Natural killer cell treated with Interleukin-12 subunit alpha and Interleukin-12 subunit beta and Interleukin-15 and Interleukin-18, amount 100 ng/mL, for 72 hours (primary cell): ENCODE results near the gene CCDC102A. TPM values are rescaled to one million over a fixed set of nuclear protein-coding genes. Genes with fewer than 3 reads are reported as not detected.

Experiments used
- ATAC-seq, 2 donors: fragments of 150-1000 bp; cut with Tn5 transposase in 1 of 2; sonication (Bioruptor Pico), chemical (Tn5 transposase) in 1 of 2; 2 replicates each; pipeline ENCODE4 v1.10.0; 2021
- DNase-seq: peaks from one replicate; pipeline ENCODE4 v3.0.0; 2022; ENCODE audit warnings: low spot score
- H3K27ac Mint-ChIP-seq, 2 donors: 1 replicate in 1 of 2; 2 replicates in 1 of 2; pipeline ENCODE4 v1.8.0; 2022; ENCODE audit warnings: mixed read lengths in 2 of 2, mild to moderate bottlenecking in 1 of 2, moderate library complexity in 1 of 2
- H3K27me3 Mint-ChIP-seq, 2 donors: 1 replicate in 1 of 2; 2 replicates in 1 of 2; pipeline ENCODE4 v1.8.0; 2022; ENCODE audit warnings: mixed read lengths in 2 of 2
- H3K36me3 Mint-ChIP-seq: one replicate; pipeline ENCODE4 v1.8.0; 2022; ENCODE audit warnings: mixed read lengths
- H3K4me1 Mint-ChIP-seq, 2 donors: 1 replicate in 1 of 2; 2 replicates in 1 of 2; pipeline ENCODE4 v1.8.0; 2022; ENCODE audit warnings: low read depth in 2 of 2, mixed read lengths in 2 of 2, mild to moderate bottlenecking in 1 of 2
- H3K4me3 Mint-ChIP-seq: one replicate; pipeline ENCODE4 v1.8.0; 2022; ENCODE audit warnings: mixed read lengths
- H3K9me3 Mint-ChIP-seq: 2 replicates; pipeline ENCODE4 v1.8.0; 2022; ENCODE audit warnings: mixed read lengths
- total RNA-seq, 2 donors: library from RNA; stranded (reverse); gene quantifications; one replicate each; pipeline ENCODE4 v1.2.3, GENCODE V29; 2022

The CCDC102A gene
- total RNA-seq, 2 donors from 2014 or later = 13.9 to 21.5 TPM

- Mint-ChIP-seq H3K9me3 (no peaks in the 10 kb centered on the region), H3K27me3 (no peaks in the 10 kb centered on the region), H3K4me1 (peaks cover 7 to 14% of the 10 kb centered on the region in 2 donors), H3K36me3 (peaks cover 4% of the 10 kb centered on the region), H3K4me3 (no peak overlapping the region), H3K27ac (no peak overlapping the region)
- peak; percentile 45 for DNase-seq
- ATAC-seq = no peak
These were observed 20.1 kb downstream of the CCDC102A start for GRCh38 chr16:57516176-57516725.

- no peak overlapping the region for H3K4me3 Mint-ChIP-seq
- DNase-seq = peak; percentile 40
- H3K36me3 Mint-ChIP-seq = peaks cover 4% of the 10 kb centered on the region
- no peaks in the 10 kb centered on the region for H3K9me3 Mint-ChIP-seq
- H3K4me1 Mint-ChIP-seq = peaks cover 2 to 7% of the 10 kb centered on the region in 2 donors
- peak overlapping the region in 1 of 2 donors; percentile 6 for H3K27ac Mint-ChIP-seq
- no peaks in the 10 kb centered on the region for H3K27me3 Mint-ChIP-seq
- ATAC-seq = no peak
These were observed 21.4 kb downstream of the CCDC102A start for GRCh38 chr16:57514791-57515600.

- Mint-ChIP-seq H3K36me3 (peaks cover 4% of the 10 kb centered on the region), H3K4me3 (no peak overlapping the region), H3K4me1 (peaks cover 0 to 4% of the 10 kb centered on the region in 2 donors), H3K27me3 (no peaks in the 10 kb centered on the region), H3K27ac (no peak overlapping the region), H3K9me3 (no peaks in the 10 kb centered on the region)
- ATAC-seq = no peak
- no peak for DNase-seq
These were observed 22.0 kb downstream of the CCDC102A start for GRCh38 chr16:57514371-57514770.

DNA sequence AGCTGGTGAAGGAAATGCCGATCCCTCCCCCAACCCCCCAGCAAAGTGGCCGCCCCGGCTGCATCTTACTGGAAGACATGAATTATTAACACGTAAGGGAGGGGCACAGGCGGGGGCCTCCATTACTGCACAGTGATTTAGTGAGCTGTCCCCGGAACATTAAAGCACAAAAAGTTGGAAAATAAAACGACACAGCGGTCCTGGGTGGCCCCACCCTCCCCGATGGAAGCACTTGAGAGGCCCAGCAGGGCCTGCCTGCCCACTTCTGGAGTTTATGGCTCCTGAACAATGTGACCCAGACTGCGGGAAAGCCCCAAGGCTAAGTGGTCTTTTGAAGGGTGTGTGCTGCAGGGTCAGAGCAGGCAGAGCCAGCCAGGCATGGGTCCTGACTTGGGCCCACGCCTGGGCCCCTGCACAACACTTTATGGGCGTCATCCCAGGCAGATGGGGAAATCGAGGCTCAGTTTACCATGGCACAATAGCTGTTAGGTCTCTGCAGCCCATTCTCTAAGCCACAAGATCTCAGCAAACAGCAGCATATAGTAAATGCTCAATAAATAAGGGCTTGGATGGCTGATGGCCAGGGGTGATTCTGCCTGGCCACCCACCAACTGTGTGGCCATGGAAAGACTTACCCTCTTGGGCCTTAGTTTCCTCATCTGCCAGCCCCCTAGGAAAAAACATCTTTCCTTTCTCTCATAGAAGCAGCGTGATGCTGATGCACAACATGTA lies 22.8 kb downstream of the CCDC102A start:
- ATAC-seq = no peak
- Mint-ChIP-seq H3K9me3 (no peaks in the 10 kb centered on the region), H3K27ac (no peak overlapping the region), H3K27me3 (no peaks in the 10 kb centered on the region), H3K4me1 (peaks cover 0 to 4% of the 10 kb centered on the region in 2 donors), H3K4me3 (no peak overlapping the region), H3K36me3 (no peaks in the 10 kb centered on the region)
- peak; percentile 41 for DNase-seq

DNA sequence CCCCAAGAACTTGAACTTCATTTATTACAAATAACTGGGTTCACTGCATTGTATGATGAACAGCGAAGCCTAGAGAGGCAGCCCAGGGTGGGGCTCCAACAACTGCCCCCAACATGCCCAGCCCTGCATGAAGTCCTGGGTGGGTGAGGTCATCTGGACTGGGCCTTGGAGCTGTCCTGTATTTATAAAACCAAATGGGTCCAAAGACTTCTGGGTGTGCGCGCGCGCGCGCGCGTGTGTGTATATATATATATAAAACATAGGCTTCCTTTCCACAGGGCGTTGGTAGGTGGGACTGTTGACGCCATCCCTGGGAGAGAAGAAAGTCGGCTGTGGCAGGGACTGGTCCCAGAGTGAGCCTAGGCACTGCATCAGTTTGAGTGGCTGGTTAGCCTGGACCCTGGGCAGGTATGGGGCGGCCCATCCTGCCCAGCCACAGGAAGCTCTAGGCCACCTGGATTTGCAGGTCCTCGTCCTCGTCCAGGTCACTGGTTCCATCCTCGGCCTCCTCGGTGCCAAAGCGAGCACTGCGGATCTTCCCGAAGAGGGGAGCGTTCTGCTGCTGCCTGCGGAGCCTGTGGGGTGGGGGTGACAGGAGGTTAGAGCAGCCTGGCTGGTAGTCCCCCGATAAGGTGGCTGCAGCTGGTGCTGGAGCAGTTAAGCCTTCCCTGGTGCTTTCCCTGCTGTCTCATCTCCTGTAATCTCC lies 23.9 kb downstream of the CCDC102A start:
- no peak overlapping the region for H3K4me3 Mint-ChIP-seq
- no peaks in the 10 kb centered on the region for H3K36me3 Mint-ChIP-seq

DNA sequence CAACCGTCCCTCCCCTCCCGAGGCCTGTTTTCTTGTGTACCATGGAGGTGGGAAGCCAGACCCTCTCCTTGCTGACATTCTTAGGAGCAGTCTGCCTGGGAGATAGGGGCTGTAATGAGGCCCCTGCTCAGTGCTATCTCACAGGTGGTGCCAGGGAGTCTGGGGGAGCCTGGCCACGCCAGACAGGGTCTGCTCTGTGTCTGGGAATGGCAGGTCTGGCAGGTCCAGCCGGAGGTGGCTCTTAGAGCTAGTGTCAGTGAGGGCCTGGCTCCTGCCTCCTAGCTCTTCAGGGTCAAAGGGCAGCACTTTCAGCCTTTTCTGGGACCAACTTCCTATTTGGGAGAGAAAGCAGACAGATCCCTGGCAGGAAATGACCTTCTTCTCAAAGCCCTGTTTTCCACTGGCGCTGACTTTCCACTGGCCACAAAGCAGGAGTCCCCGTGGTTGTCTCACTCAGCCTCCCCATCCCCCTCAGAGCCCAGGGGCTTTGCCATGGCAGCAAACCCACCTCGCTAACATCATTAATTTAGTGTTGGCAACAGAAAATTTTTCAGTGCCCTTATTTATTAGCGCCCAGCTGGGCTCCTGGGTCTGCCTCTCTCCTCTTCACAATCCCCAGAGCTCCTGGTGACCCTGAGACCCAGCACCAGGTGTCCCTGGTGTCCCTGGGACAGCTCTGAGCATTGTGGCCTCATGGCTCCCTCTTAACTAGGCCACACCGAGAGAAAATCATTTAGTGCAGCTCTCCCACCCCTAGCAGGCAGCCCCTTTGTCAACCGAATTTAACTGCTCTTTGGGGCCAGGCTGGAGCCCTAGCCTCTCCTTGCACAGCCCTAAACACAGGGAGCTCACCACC lies 26.1 kb downstream of the CCDC102A start:
- H3K27ac Mint-ChIP-seq = no peak overlapping the region
- H3K4me1 Mint-ChIP-seq = no peaks in the 10 kb centered on the region
- no peaks in the 10 kb centered on the region for H3K27me3 Mint-ChIP-seq
- no peaks in the 10 kb centered on the region for H3K9me3 Mint-ChIP-seq
- ATAC-seq = no peak
- H3K36me3 Mint-ChIP-seq = no peaks in the 10 kb centered on the region
- DNase-seq = peak; percentile 28
- H3K4me3 Mint-ChIP-seq = no peak overlapping the region

More for the DNA sequence above, 23.9 kb downstream of the CCDC102A start:
- Mint-ChIP-seq H3K4me1 (peaks cover 0 to 4% of the 10 kb centered on the region in 2 donors), H3K27ac (no peak overlapping the region), H3K27me3 (no peaks in the 10 kb centered on the region), H3K9me3 (no peaks in the 10 kb centered on the region)
- ATAC-seq = no peak
- DNase-seq = peak; percentile 51

DNA sequence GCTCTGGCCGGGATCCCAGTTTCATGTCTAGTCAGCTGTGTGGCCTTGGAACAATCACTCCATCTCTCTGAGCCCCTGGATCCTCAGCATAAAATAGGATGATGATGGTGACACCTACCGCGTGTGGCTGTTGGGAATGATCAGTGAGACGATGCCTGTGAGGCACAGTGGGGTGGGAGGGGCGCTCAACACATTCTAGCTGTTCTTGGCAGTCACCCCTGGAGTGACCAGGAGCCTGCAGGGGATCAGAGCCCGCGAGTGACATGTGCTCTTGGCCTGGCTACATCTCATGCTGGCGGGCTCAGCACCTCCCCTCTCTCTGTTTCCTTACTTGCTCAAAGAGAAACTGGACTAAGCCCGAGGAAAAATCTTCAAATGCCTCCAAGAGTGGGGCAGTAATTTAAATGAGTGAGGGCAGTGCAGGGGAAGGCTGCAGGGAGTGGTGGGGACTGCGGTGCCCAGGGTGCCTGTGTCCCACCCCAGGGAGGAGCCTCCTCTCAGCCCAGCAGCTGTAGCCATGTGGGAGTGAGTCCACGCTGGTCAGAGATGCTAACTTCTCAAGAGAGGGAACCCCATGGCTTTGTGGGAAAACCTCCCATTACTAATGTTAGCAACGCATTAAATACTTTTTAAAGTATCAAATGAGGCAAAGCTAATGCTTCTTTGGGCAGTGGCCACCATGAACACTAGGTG lies 27.0 kb downstream of the CCDC102A start:
- no peaks in the 10 kb centered on the region for H3K4me1 Mint-ChIP-seq
- H3K27ac Mint-ChIP-seq = no peak overlapping the region
- H3K4me3 Mint-ChIP-seq = no peak overlapping the region
- ATAC-seq (no peak), DNase-seq (peak; percentile 45)
- no peaks in the 10 kb centered on the region for H3K9me3 Mint-ChIP-seq
- H3K27me3 Mint-ChIP-seq = no peaks in the 10 kb centered on the region
- no peaks in the 10 kb centered on the region for H3K36me3 Mint-ChIP-seq

DNA sequence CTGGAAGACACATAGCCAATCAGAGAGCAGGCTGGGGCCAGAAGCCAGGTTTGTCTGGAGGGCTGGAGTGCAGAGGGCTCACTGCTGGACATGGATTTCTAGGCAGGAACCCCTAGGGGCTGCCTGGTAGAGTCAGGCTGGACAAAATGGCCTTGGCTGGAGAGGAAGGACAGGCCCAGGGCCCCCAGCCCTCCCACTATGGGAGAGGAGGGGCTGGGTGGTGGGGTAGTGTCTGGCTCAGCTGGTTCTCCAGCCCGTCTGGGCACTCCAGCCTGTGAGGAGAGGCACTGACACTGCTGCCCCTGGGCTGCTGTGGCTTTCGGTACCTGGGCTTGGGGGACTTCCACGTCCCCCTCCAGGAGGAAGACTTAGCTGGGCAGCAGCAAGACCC lies 28.3 kb downstream of the CCDC102A start:
- ATAC-seq (no peak), DNase-seq (peak; percentile 54)
- Mint-ChIP-seq H3K9me3 (no peaks in the 10 kb centered on the region), H3K36me3 (no peaks in the 10 kb centered on the region), H3K27ac (no peak overlapping the region), H3K27me3 (no peaks in the 10 kb centered on the region), H3K4me3 (no peak overlapping the region), H3K4me1 (no peaks in the 10 kb centered on the region)

DNA sequence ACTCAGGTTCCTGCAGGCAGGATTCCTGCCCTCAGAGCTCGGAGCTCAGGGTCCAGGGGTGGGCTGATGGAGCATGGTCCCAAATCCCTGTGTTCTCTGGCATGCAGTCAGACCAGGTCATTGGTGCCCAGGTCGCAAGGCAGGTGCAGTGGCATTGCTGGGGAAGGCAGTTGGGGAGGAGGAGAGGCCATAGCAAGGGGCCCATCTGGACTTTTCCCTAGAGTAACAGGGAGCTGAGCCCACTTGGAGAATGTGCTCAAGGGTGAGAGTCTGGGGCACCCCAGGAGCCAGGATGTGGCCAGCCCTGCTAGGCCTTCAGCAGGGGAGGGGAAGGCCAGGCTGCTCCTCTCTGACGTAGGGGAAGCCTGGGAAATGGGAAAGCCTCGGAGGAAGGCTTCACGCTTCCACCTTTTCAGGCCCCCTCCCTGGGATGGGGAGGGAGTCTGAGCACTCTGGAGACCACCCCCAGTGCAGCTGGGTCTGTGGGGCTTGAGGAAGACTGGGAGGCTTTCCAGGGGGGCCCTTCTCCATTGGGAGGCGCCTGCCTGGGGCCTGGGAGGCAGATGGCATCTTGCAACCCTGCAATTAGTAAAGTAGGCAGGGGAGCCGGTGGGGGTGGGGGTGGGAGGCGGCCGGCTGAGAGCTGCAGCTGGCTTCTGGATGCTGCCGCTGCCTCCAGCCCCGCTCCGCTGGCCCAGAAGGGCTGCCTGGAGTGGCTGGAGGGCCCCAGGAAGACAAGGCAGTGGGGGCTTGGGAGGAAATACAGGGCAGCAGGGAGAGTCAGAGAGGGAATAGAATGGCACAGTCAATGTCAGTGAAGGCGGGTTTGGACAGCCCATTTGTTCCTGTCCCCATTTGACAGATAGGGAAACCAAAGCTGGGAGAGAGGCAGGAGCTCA lies 29.0 kb downstream of the CCDC102A start:
- DNase-seq = peak; percentile 22
- H3K4me3 Mint-ChIP-seq = no peak overlapping the region
- no peaks in the 10 kb centered on the region for H3K4me1 Mint-ChIP-seq
- H3K27me3 Mint-ChIP-seq = no peaks in the 10 kb centered on the region
- H3K9me3 Mint-ChIP-seq = no peaks in the 10 kb centered on the region
- ATAC-seq = no peak
- no peak overlapping the region for H3K27ac Mint-ChIP-seq
- no peaks in the 10 kb centered on the region for H3K36me3 Mint-ChIP-seq

- Mint-ChIP-seq H3K4me1 (peaks cover 0 to 8% of the 10 kb centered on the region in 2 donors), H3K27ac (no peak overlapping the region), H3K9me3 (no peaks in the 10 kb centered on the region), H3K36me3 (no peaks in the 10 kb centered on the region), H3K4me3 (no peak overlapping the region), H3K27me3 (no peaks in the 10 kb centered on the region)
- DNase-seq (peak; percentile 8), ATAC-seq (no peak)
These were observed 31.2 kb downstream of the CCDC102A start for GRCh38 chr16:57505169-57505568.

GRCh38 chr16:57504491-57504890 lies 31.9 kb downstream of the CCDC102A start:
- Mint-ChIP-seq H3K36me3 (no peaks in the 10 kb centered on the region), H3K4me3 (no peak overlapping the region), H3K27ac (no peak overlapping the region), H3K27me3 (no peaks in the 10 kb centered on the region), H3K9me3 (no peaks in the 10 kb centered on the region), H3K4me1 (peaks cover 0 to 8% of the 10 kb centered on the region in 2 donors)
- DNase-seq (peak; percentile 41), ATAC-seq (no peak)

DNA sequence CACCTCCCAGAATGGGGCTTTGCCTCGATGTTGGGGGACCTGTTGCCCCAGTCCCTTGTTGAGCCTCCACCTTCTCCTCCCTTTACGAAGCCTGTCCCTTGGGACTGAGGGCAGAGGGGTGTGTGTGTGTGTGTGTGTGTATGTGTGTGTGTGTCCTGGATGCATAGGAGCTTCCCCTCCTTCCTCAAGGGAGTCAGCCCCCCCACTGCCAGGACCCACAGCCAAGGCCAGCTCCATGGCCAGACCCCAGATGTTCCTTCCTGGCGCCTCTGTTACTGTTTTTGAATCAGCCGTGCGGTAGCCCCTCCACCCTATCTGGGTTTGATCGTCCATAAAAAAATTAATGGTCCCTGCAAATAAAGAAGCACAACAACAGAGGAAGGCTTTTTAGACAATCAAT lies 32.4 kb downstream of the CCDC102A start:
- H3K36me3 Mint-ChIP-seq = no peaks in the 10 kb centered on the region

More for the DNA sequence above, 32.4 kb downstream of the CCDC102A start:
- Mint-ChIP-seq H3K4me3 (no peak overlapping the region), H3K4me1 (peaks cover 0 to 8% of the 10 kb centered on the region in 2 donors), H3K27me3 (no peaks in the 10 kb centered on the region), H3K9me3 (no peaks in the 10 kb centered on the region), H3K27ac (no peak overlapping the region)
- ATAC-seq (no peak), DNase-seq (peak; percentile 18)
